ENCODE data around the gene CLIP3. TPM values are rescaled to one million over a fixed set of nuclear protein-coding genes. Genes with fewer than 3 reads are reported as not detected.
A peak's percentile ranks its signal among the peaks of the same experiment; 100 is the strongest.

Gene CLIP3
- total RNA-seq, 1 donor from 2014 or later = 4.7 TPM

- H3K4me3 ChIP-seq (ENCODE audit: low read depth, low read length) = no peak overlapping the region
- no peak for TF ChIP-seq CTCF (IDR thresholded peaks at IDR 0.05; ENCODE audit: insufficient read depth, low read length, poor library complexity, severe bottlenecking)
- peaks cover 3% of the 10 kb centered on the region for H3K36me3 ChIP-seq (ENCODE audit: control insufficient read depth, insufficient read depth, low read length)
- no peaks in the 10 kb centered on the region for H3K27me3 ChIP-seq (ENCODE audit: control insufficient read depth, insufficient read depth, low read length)
- DNase-seq (ENCODE audit: low read depth) = no peak
Measured at GRCh38 chr19:36059180-36059910, 26.7 kb upstream of the CLIP3 start.

GRCh38 chr19:36058481-36059179, 26.0 kb upstream of the CLIP3 start:
- TF ChIP-seq CTCF (IDR thresholded peaks at IDR 0.05; ENCODE audit: insufficient read depth, low read length, poor library complexity, severe bottlenecking) = no peak
- DNase-seq (ENCODE audit: low read depth) = no peak
- peaks cover 3% of the 10 kb centered on the region for H3K36me3 ChIP-seq (ENCODE audit: control insufficient read depth, insufficient read depth, low read length)

GRCh38 chr19:36054733-36055686, 22.3 kb upstream of the CLIP3 start, which contains the start of gene WDR62:
WDR62 (plus strand) TSS chr19:36054897; CDS start chr19:36054972, 75 bp downstream.
- peak within 1 kb of the TSS; percentile 83 for H3K4me3 ChIP-seq (ENCODE audit: low read depth, low read length)
- H3K36me3 ChIP-seq (ENCODE audit: control insufficient read depth, insufficient read depth, low read length) = no peaks in the 10 kb centered on the region
- H3K27me3 ChIP-seq (ENCODE audit: control insufficient read depth, insufficient read depth, low read length) = no peaks in the 10 kb centered on the region
- peak; percentile 54 for DNase-seq (ENCODE audit: low read depth)
- TF ChIP-seq CTCF (IDR thresholded peaks at IDR 0.05; ENCODE audit: insufficient read depth, low read length, poor library complexity, severe bottlenecking) = no peak

More at GRCh38 chr19:36058481-36059179, 26.0 kb upstream of the CLIP3 start:
- H3K4me3 ChIP-seq (ENCODE audit: low read depth, low read length) = no peak overlapping the region
- H3K27me3 ChIP-seq (ENCODE audit: control insufficient read depth, insufficient read depth, low read length) = no peaks in the 10 kb centered on the region

GRCh38 chr19:36054119-36054732, 21.6 kb upstream of the CLIP3 start, which contains the start of gene THAP8:
THAP8 (minus strand) TSS chr19:36054285; CDS start chr19:36054217, 68 bp downstream.
- TF ChIP-seq CTCF (IDR thresholded peaks at IDR 0.05; ENCODE audit: insufficient read depth, low read length, poor library complexity, severe bottlenecking) = peak; percentile 55

GRCh38 chr19:36051637-36052036, 19.0 kb upstream of the CLIP3 start:
- Histone ChIP-seq H3K4me3 (ENCODE audit: low read depth, low read length) (no peak overlapping the region), H3K36me3 (ENCODE audit: control insufficient read depth, insufficient read depth, low read length) (no peaks in the 10 kb centered on the region)
- TF ChIP-seq CTCF (IDR thresholded peaks at IDR 0.05; ENCODE audit: insufficient read depth, low read length, poor library complexity, severe bottlenecking) = no peak

More at GRCh38 chr19:36054119-36054732, 21.6 kb upstream of the CLIP3 start, which contains the start of gene THAP8:
- peak; percentile 95 for DNase-seq (ENCODE audit: low read depth)
- Histone ChIP-seq H3K36me3 (ENCODE audit: control insufficient read depth, insufficient read depth, low read length) (no peaks in the 10 kb centered on the region), H3K27me3 (ENCODE audit: control insufficient read depth, insufficient read depth, low read length) (no peaks in the 10 kb centered on the region), H3K4me3 (ENCODE audit: low read depth, low read length) (peak within 1 kb of the TSS; percentile 83)

More at GRCh38 chr19:36051637-36052036, 19.0 kb upstream of the CLIP3 start:
- no peaks in the 10 kb centered on the region for H3K27me3 ChIP-seq (ENCODE audit: control insufficient read depth, insufficient read depth, low read length)
- no peak for DNase-seq (ENCODE audit: low read depth)

Data from kidney epithelial cell (primary cell).